Measurements from ENCODE around the gene RPS27L. TPM values are rescaled to one million over a fixed set of nuclear protein-coding genes. Genes with fewer than 3 reads are reported as not detected.
A peak's percentile ranks its signal among the peaks of the same experiment; 100 is the strongest.

Gene RPS27L
- total and polyA plus RNA-seq, 9 of the 15 experiments (the other 6 are each of a cell fraction or from before 2014, with no cell fraction given): 72.2 to 382 (median 116) TPM

GRCh38 chr15:63157118-63157843 lies at the start of gene RPS27L (continued):
- TF ChIP-seq MGA (IDR thresholded peaks at IDR 0.05) (peak; percentile 84), ZNF75A (CRISPR knock-in tag; IDR thresholded peaks at IDR 0.05) (no peak), ZFP30 (CRISPR knock-in tag; IDR thresholded peaks at IDR 0.05; ENCODE audit: borderline replicate concordance) (no peak), HDAC3 (IDR thresholded peaks at IDR 0.05; ENCODE audit: borderline replicate concordance, partially characterized antibody) (no peak), ARNT (IDR thresholded peaks at IDR 0.05) (peak in 1 of 2 experiments; percentile 44; a peak in 1 of 4 replicates), ZFX (CRISPR knock-in tag; IDR thresholded peaks at IDR 0.05) (peak; percentile 98), SREBF2 (CRISPR knock-in tag; IDR thresholded peaks at IDR 0.05) (no peak), PHF20 (IDR thresholded peaks at IDR 0.05; ENCODE audit: partially characterized antibody) (peak; percentile 86), TAF9B (IDR thresholded peaks at IDR 0.05; ENCODE audit: partially characterized antibody) (peak; percentile 94)
- TF ChIP-seq, protein P1, sequence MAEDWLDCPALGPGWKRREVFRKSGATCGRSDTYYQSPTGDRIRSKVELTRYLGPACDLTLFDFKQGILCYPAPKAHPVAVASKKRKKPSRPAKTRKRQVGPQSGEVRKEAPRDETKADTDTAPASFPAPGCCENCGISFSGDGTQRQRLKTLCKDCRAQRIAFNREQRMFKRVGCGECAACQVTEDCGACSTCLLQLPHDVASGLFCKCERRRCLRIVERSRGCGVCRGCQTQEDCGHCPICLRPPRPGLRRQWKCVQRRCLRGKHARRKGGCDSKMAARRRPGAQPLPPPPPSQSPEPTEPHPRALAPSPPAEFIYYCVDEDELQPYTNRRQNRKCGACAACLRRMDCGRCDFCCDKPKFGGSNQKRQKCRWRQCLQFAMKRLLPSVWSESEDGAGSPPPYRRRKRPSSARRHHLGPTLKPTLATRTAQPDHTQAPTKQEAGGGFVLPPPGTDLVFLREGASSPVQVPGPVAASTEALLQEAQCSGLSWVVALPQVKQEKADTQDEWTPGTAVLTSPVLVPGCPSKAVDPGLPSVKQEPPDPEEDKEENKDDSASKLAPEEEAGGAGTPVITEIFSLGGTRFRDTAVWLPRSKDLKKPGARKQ (CRISPR knock-in tag; IDR thresholded peaks at IDR 0.05): no peak
- TF ChIP-seq, protein P2, sequence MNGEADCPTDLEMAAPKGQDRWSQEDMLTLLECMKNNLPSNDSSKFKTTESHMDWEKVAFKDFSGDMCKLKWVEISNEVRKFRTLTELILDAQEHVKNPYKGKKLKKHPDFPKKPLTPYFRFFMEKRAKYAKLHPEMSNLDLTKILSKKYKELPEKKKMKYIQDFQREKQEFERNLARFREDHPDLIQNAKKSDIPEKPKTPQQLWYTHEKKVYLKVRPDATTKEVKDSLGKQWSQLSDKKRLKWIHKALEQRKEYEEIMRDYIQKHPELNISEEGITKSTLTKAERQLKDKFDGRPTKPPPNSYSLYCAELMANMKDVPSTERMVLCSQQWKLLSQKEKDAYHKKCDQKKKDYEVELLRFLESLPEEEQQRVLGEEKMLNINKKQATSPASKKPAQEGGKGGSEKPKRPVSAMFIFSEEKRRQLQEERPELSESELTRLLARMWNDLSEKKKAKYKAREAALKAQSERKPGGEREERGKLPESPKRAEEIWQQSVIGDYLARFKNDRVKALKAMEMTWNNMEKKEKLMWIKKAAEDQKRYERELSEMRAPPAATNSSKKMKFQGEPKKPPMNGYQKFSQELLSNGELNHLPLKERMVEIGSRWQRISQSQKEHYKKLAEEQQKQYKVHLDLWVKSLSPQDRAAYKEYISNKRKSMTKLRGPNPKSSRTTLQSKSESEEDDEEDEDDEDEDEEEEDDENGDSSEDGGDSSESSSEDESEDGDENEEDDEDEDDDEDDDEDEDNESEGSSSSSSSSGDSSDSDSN (IDR thresholded peaks at IDR 0.05; ENCODE audit: borderline replicate concordance in 1 of 2, low read depth in 2 of 2, low read length in 2 of 2): peak; percentile 65 to 71; a peak in 3 of 4 replicates

Data from K562 (cell line).